ENCODE measurements around the gene GCA.

GCA gene

GRCh38 chr2:162370931-162371330 lies 27.0 kb downstream of the GCA start:
- Histone ChIP-seq H3K27ac (ENCODE audit: low read depth, low read length) (no peak overlapping the region), H3K9ac (ENCODE audit: low read length) (no peak overlapping the region), H3K79me2 (ENCODE audit: insufficient read depth, low read length) (no peaks in the 10 kb centered on the region), H3K27me3 (ENCODE audit: low read length) (no peaks in the 10 kb centered on the region), H4K20me1 (ENCODE audit: low read depth, low read length) (no peaks in the 10 kb centered on the region), H3F3A (ENCODE audit: insufficient read depth) (no peaks in the 10 kb centered on the region), H3K4me3 (ENCODE audit: insufficient read depth, low read length, poor library complexity, severe bottlenecking) (no peak overlapping the region), H3K4me2 (ENCODE audit: low read depth, low read length, poor library complexity, severe bottlenecking) (no peak overlapping the region), H3K36me3 (ENCODE audit: low read length) (no peaks in the 10 kb centered on the region), H3K9me2 (replicated peaks; ENCODE audit: insufficient read depth, low read length) (no peaks in the 10 kb centered on the region), H2AFZ (ENCODE audit: low read depth, low read length, severe bottlenecking) (no peak overlapping the region), H3K9me3 (ENCODE audit: insufficient read depth, low read length) (no peaks in the 10 kb centered on the region)
- no peak for TF ChIP-seq CTCF (IDR thresholded peaks at IDR 0.05; ENCODE audit: insufficient read depth, low read length, poor library complexity, severe bottlenecking)
- TF ChIP-seq EZH2phosphoT487 (conservative IDR thresholded peaks at IDR 0.05; ENCODE audit: low read length) = no peak

GRCh38 chr2:162372818-162373217 lies 28.9 kb downstream of the GCA start:
- H3K27me3 ChIP-seq (ENCODE audit: low read length) = no peaks in the 10 kb centered on the region
- no peaks in the 10 kb centered on the region for H3K36me3 ChIP-seq (ENCODE audit: low read length)
- H4K20me1 ChIP-seq (ENCODE audit: low read depth, low read length) = no peaks in the 10 kb centered on the region
- no peak overlapping the region for H3K4me2 ChIP-seq (ENCODE audit: low read depth, low read length, poor library complexity, severe bottlenecking)
- no peaks in the 10 kb centered on the region for H3K9me2 ChIP-seq (replicated peaks; ENCODE audit: insufficient read depth, low read length)
- H3K9ac ChIP-seq (ENCODE audit: low read length) = no peak overlapping the region
- no peaks in the 10 kb centered on the region for H3F3A ChIP-seq (ENCODE audit: insufficient read depth)
- H3K9me3 ChIP-seq (ENCODE audit: insufficient read depth, low read length) = no peaks in the 10 kb centered on the region
- TF ChIP-seq CTCF (IDR thresholded peaks at IDR 0.05; ENCODE audit: insufficient read depth, low read length, poor library complexity, severe bottlenecking) (no peak), EZH2phosphoT487 (conservative IDR thresholded peaks at IDR 0.05; ENCODE audit: low read length) (no peak)
- no peak overlapping the region for H2AFZ ChIP-seq (ENCODE audit: low read depth, low read length, severe bottlenecking)
- no peak overlapping the region for H3K27ac ChIP-seq (ENCODE audit: low read depth, low read length)
- H3K79me2 ChIP-seq (ENCODE audit: insufficient read depth, low read length) = no peaks in the 10 kb centered on the region
- no peak overlapping the region for H3K4me3 ChIP-seq (ENCODE audit: insufficient read depth, low read length, poor library complexity, severe bottlenecking)

GRCh38 chr2:162379719-162380580 lies 36.0 kb downstream of the GCA start:
- TF ChIP-seq EZH2phosphoT487 (conservative IDR thresholded peaks at IDR 0.05; ENCODE audit: low read length) (no peak), CTCF (IDR thresholded peaks at IDR 0.05; ENCODE audit: insufficient read depth, low read length, poor library complexity, severe bottlenecking) (no peak)
- Histone ChIP-seq H3K9me2 (replicated peaks; ENCODE audit: insufficient read depth, low read length) (no peaks in the 10 kb centered on the region), H4K20me1 (ENCODE audit: low read depth, low read length) (0 out of 2 replicates have a peak, but pooled peaks cover 2% of the 10 kb centered on the region), H3K36me3 (ENCODE audit: low read length) (no peaks in the 10 kb centered on the region), H3K9ac (ENCODE audit: low read length) (no peak overlapping the region), H3K79me2 (ENCODE audit: insufficient read depth, low read length) (no peaks in the 10 kb centered on the region), H3F3A (ENCODE audit: insufficient read depth) (no peaks in the 10 kb centered on the region), H3K9me3 (ENCODE audit: insufficient read depth, low read length) (no peaks in the 10 kb centered on the region), H3K4me3 (ENCODE audit: insufficient read depth, low read length, poor library complexity, severe bottlenecking) (no peak overlapping the region), H3K27ac (ENCODE audit: low read depth, low read length) (no peak overlapping the region), H3K27me3 (ENCODE audit: low read length) (no peaks in the 10 kb centered on the region), H3K4me2 (ENCODE audit: low read depth, low read length, poor library complexity, severe bottlenecking) (no peak overlapping the region), H2AFZ (ENCODE audit: low read depth, low read length, severe bottlenecking) (no peak overlapping the region)

All from SU-DHL-6 (cell line).